HCT116 (cell line): Measurements from ENCODE around the gene CEP112. TPM values are rescaled to one million over a fixed set of nuclear protein-coding genes. Genes with fewer than 3 reads are reported as not detected.
A peak's percentile ranks its signal among the peaks of the same experiment; 100 is the strongest.

Experiments
- ATAC-seq: fragments of 200-7000 bp; cut with Tn5 transposase; 2 replicates; pipeline ENCODE4 v1.9.1; 2020; ENCODE audit warnings: mild to moderate bottlenecking, moderate library complexity
- BruUV-seq: library from RNA; stranded (reverse); fragments of 400-500 nt; replicated peaks from 2 replicates; lab custom pipeline; 2021; lab: Mats Ljungman, UMichigan
- CTCF ChIA-PET: fragments of 300-600 bp; sonication (Branson Sonifier 250); formaldehyde crosslinking; loops from one replicate; lab custom pipeline; 2021; ENCODE audit warnings: antibody characterized with exemption; lab: Charles Lee
- POLR2A ChIA-PET: fragments of 300-600, 350-600 bp; sonication (Branson Sonifier 250); formaldehyde crosslinking; loops from one replicate; lab custom pipeline; 2021; ENCODE audit warnings: antibody characterized with exemption; lab: Charles Lee
- RAD21 ChIA-PET, 2 experiments: fragments of 300-600 bp; sonication (Branson Sonifier 250); formaldehyde crosslinking; loops; one replicate each; lab custom pipeline; 2023; ENCODE audit warnings: low total read pairs in 2 of 2; ENCODE audit not compliant: uncharacterized antibody in 2 of 2, unreplicated experiment in 2 of 2, low non-redundant PET in 1 of 2; lab: Charles Lee
- DNase-seq: peaks from one replicate; pipeline ENCODE4 v3.0.0-alpha.2; 2010; ENCODE audit warnings: low read depth, low spot score
- H2AFZ ChIP-seq: fragments of 200-600 bp; shearing (Covaris generic), sonication (generic); 2 replicates; pipeline ENCODE4 v1.6.1; 2017; ENCODE audit warnings: low read depth, mixed run types, mixed read lengths, antibody characterized with exemption, low read length; ENCODE audit not compliant: poor library complexity, severe bottlenecking
- H3K27ac ChIP-seq: 2 replicates; pipeline ENCODE4 v1.5.1; 2012; ENCODE audit warnings: low read depth, low read length
- H3K27me3 ChIP-seq: fragments of 200-600 bp; sonication (generic); 2 replicates; pipeline ENCODE4 v1.6.1; 2016; ENCODE audit warnings: mixed run types, low read length, mixed read lengths; ENCODE audit not compliant: insufficient read depth
- H3K36me3 ChIP-seq, 2 experiments: fragments of 200-500 bp in 1 of 2; fragments of 200-600 bp in 1 of 2; sonication (Bioruptor generic) in 1 of 2; sonication (generic) in 1 of 2; 2 replicates each; pipeline versions ENCODE4 v1.5.1 to v1.6.1; 2014 to 2016; ENCODE audit warnings: low read length in 2 of 2, inconsistent platforms in 1 of 2, mixed read lengths in 1 of 2, mixed run types in 1 of 2; ENCODE audit not compliant: insufficient read depth in 2 of 2, control insufficient read depth in 1 of 2
- H3K4me1 ChIP-seq, 2 experiments: fragments of 200-600 bp in 1 of 2; sonication (generic) in 1 of 2; 2 replicates each; pipeline versions ENCODE4 v1.5.1 to v1.6.1; 2012 to 2017; ENCODE audit warnings: low read length in 2 of 2, inconsistent platforms in 1 of 2, mild to moderate bottlenecking in 1 of 2, mixed read lengths in 1 of 2, mixed run types in 1 of 2, moderate library complexity in 1 of 2; ENCODE audit not compliant: insufficient read depth in 2 of 2, control insufficient read depth in 1 of 2
- H3K4me2 ChIP-seq: fragments of 200-600 bp; sonication (generic); 2 replicates; pipeline ENCODE4 v1.6.1; 2017; ENCODE audit warnings: mixed run types, low read length, mixed read lengths
- H3K4me3 ChIP-seq, 2 experiments: fragments of 200-600 bp in 1 of 2; sonication (generic) in 1 of 2; replicated peaks in 1 of 2; 2 replicates each; pipeline ENCODE4 v1.5.1; 2011 to 2016; ENCODE audit warnings: low read length in 2 of 2, control low read depth in 1 of 2, low read depth in 1 of 2, mild to moderate bottlenecking in 1 of 2, mixed read lengths in 1 of 2, mixed run types in 1 of 2
- H3K79me2 ChIP-seq: fragments of 200-600 bp; sonication (generic); 2 replicates; pipeline ENCODE4 v1.6.1; 2017; ENCODE audit warnings: mild to moderate bottlenecking, mixed run types, low read length, moderate library complexity, mixed read lengths; ENCODE audit not compliant: insufficient read depth
- H3K9ac ChIP-seq: fragments of 200-600 bp; sonication (generic); 2 replicates; pipeline ENCODE4 v1.6.1; 2016; ENCODE audit warnings: low read length, mixed read lengths
- H3K9me2 ChIP-seq: fragments of 200-600 bp; sonication (generic), shearing (Covaris generic); 2 replicates; pipeline ENCODE4 v1.6.1; 2017; ENCODE audit warnings: mixed run types, mild to moderate bottlenecking, moderate library complexity; ENCODE audit not compliant: insufficient read depth
- H3K9me3 ChIP-seq, 2 experiments: fragments of 200-500 bp in 1 of 2; fragments of 200-600 bp in 1 of 2; sonication (Bioruptor generic) in 1 of 2; sonication (generic) in 1 of 2; 2 replicates each; pipeline ENCODE4 v1.6.1; 2014 to 2017; ENCODE audit warnings: low read length in 2 of 2, mixed read lengths in 2 of 2, inconsistent platforms in 1 of 2, low read depth in 1 of 2, mild to moderate bottlenecking in 1 of 2, mixed run types in 1 of 2, moderate library complexity in 1 of 2; ENCODE audit not compliant: control insufficient read depth in 1 of 2, insufficient read depth in 1 of 2
- H4K20me1 ChIP-seq: fragments of 200-600 bp; sonication (generic), shearing (Covaris generic); 2 replicates; pipeline ENCODE4 v1.6.1; 2017; ENCODE audit warnings: mixed run types, mild to moderate bottlenecking, moderate library complexity; ENCODE audit not compliant: insufficient read depth
- CEBPB ChIP-seq: IDR thresholded peaks from 2 replicates; pipeline ENCODE4 v1.6.1; 2012; ENCODE audit warnings: low read depth
- CTCF ChIP-seq, 3 experiments: fragments of 200-600 bp in 1 of 3; sonication (generic) in 1 of 3; IDR thresholded peaks in 2 of 3; conservative IDR thresholded peaks in 1 of 3; 2 replicates each; pipeline ENCODE4 v1.5.1; 2012 to 2017; ENCODE audit warnings: low read depth in 2 of 3, low read length in 2 of 3, antibody characterized with exemption in 1 of 3, borderline replicate concordance in 1 of 3, control low read depth in 1 of 3, mild to moderate bottlenecking in 1 of 3, mixed read lengths in 1 of 3, mixed run types in 1 of 3, moderate library complexity in 1 of 3; ENCODE audit not compliant: insufficient read depth in 1 of 3
- ELF1 ChIP-seq: IDR thresholded peaks from 2 replicates; pipeline ENCODE4 v1.6.1; 2012; ENCODE audit warnings: low read depth, borderline replicate concordance
- EZH2 ChIP-seq: fragments of 200-600 bp; sonication (generic); IDR thresholded peaks from 2 replicates; pipeline ENCODE4 v1.6.1; 2017; ENCODE audit warnings: antibody characterized with exemption, mixed run types
- EZH2phosphoT487 ChIP-seq: fragments of 200-600 bp; IDR thresholded peaks from 2 replicates; pipeline ENCODE4 v1.6.1; 2018; ENCODE audit warnings: antibody characterized with exemption, borderline replicate concordance
- POLR2A ChIP-seq: IDR thresholded peaks from 2 replicates; pipeline ENCODE4 v1.7.0; 2011; ENCODE audit warnings: borderline replicate concordance; ENCODE audit not compliant: insufficient read depth, insufficient read length; ENCODE audit errors: extremely low read depth
- REST ChIP-seq: IDR thresholded peaks from 2 replicates; pipeline ENCODE4 v1.6.1; 2012; ENCODE audit warnings: low read depth
- SIN3A ChIP-seq: IDR thresholded peaks from 2 replicates; pipeline ENCODE4 v1.6.1; 2012; ENCODE audit warnings: low read depth
- SRF ChIP-seq: IDR thresholded peaks from 2 replicates; pipeline ENCODE4 v1.6.1; 2012; ENCODE audit warnings: low read depth
- ZFX ChIP-seq: fragments of 450-650 bp; IDR thresholded peaks from 2 replicates; pipeline ENCODE4 v1.6.1; 2017
- ZNF274 ChIP-seq: fragments of 200-500 bp; sonication (Bioruptor generic); IDR thresholded peaks from 2 replicates; pipeline ENCODE4 v1.6.1; 2014; ENCODE audit warnings: mild to moderate bottlenecking, low read depth, low read length, inconsistent platforms
- intact Hi-C: fragments of 100-400 bp; cut with micrococcal nuclease; formaldehyde crosslinking; loops from 2 replicates; pipeline ENCODE4 v1.10.0; 2022
- total RNA-seq: library from RNA; stranded (reverse); gene quantifications from one replicate; pipeline ENCODE4 v1.2.1, GENCODE V29; 2021; ENCODE audit not compliant: unreplicated experiment
- TF ChIP-seq, protein P1 (sequence below): IDR thresholded peaks from 2 replicates; pipeline ENCODE4 v1.6.1; 2012
- TF ChIP-seq, protein P2 (sequence below): IDR thresholded peaks from 2 replicates; pipeline ENCODE4 v1.6.1; 2011; ENCODE audit warnings: mild to moderate bottlenecking, low read length, moderate library complexity; ENCODE audit not compliant: insufficient replicate concordance; ENCODE audit errors: extremely low read depth

The CEP112 gene
- total RNA-seq, 1 experiment from 2014 or later = 10.9 TPM

DNA sequence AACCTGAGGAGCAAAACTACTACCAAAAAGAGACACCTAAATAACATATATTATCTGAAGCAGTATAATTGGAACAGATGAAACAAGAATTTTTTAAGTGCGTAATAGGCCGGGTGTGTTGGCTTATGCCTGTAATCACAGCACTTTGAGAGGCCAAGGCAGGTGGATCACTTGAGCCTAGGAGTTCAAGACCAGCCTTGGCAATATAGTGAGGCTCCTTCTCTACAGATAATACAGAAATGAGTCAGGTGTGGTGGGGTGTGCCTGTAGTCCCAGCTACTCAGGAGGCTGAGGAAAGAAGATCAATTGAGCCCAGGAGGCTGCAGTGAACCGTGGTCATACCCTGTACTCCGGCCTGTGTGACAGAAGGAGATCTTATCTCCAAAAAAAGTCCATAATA, 336.3 kb downstream of the CEP112 start:
- H3K4me1 ChIP-seq = peaks cover 12 to 35% of the 10 kb centered on the region in 2 experiments
- H3K4me3 ChIP-seq = peak overlapping the region in 1 of 2 experiments; percentile 19; a peak in 1 of 4 replicates
- H3K9ac ChIP-seq = no peak overlapping the region
- no peaks in the 10 kb centered on the region; a peak in 1 of 4 replicates for H3K36me3 ChIP-seq
- H3K27ac ChIP-seq = no peak overlapping the region
- no peaks in the 10 kb centered on the region for H3K9me3 ChIP-seq
- TF ChIP-seq SIN3A (0 out of 2 replicates have a peak, but pooled peaks have one; percentile 13), ZFX (no peak)
- DNase-seq = no peak
- H3K27me3 ChIP-seq = no peaks in the 10 kb centered on the region
- peak; percentile 61 for ATAC-seq
- ChIA-PET POLR2A (no interaction called here), RAD21 (no interaction called here), CTCF (no interaction called here)
- H4K20me1 ChIP-seq = no peaks in the 10 kb centered on the region
- peak overlapping the region; percentile 28 for H2AFZ ChIP-seq
- intact Hi-C loops = no loop called here
- no peaks in the 10 kb centered on the region for H3K9me2 ChIP-seq
- peak overlapping the region; percentile 63 for H3K4me2 ChIP-seq
- no peaks in the 10 kb centered on the region for H3K79me2 ChIP-seq
- BruUV-seq = no TSS peak

GRCh38 chr17:65855245-65855644, 336.7 kb downstream of the CEP112 start:
- H3K9ac ChIP-seq = no peak overlapping the region
- no peaks in the 10 kb centered on the region for H3K79me2 ChIP-seq
- H3K4me1 ChIP-seq = peaks cover 12 to 35% of the 10 kb centered on the region in 2 experiments
- CTCF ChIA-PET = no interaction called here
- H3K9me2 ChIP-seq = no peaks in the 10 kb centered on the region
- H3K4me2 ChIP-seq = peak overlapping the region; percentile 63
- H3K4me3 ChIP-seq = peak overlapping the region in 1 of 2 experiments; percentile 19; a peak in 1 of 4 replicates
- H3K9me3 ChIP-seq = no peaks in the 10 kb centered on the region
- H3K27me3 ChIP-seq = no peaks in the 10 kb centered on the region
- H2AFZ ChIP-seq = peak overlapping the region; percentile 28
- H4K20me1 ChIP-seq = no peaks in the 10 kb centered on the region
- no peak overlapping the region for H3K27ac ChIP-seq
- ATAC-seq (peak; percentile 92), DNase-seq (peak; percentile 66)
- no peaks in the 10 kb centered on the region; a peak in 1 of 4 replicates for H3K36me3 ChIP-seq
- RAD21 ChIA-PET = no interaction called here
- intact Hi-C loops = no loop called here
- BruUV-seq = no TSS peak
- POLR2A ChIA-PET = no interaction called here
- TF ChIP-seq REST = no peak
- peak; percentile 45; the same call in 1 of the 2 replicates for TF ChIP-seq ELF1
- TF ChIP-seq, protein P1, sequence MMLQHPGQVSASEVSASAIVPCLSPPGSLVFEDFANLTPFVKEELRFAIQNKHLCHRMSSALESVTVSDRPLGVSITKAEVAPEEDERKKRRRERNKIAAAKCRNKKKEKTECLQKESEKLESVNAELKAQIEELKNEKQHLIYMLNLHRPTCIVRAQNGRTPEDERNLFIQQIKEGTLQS = no peak
- no peak for TF ChIP-seq EZH2
- TF ChIP-seq CTCF (IDR thresholded peaks at IDR 0.05 in 2 of 3, conservative IDR thresholded peaks at IDR 0.05 in 1 of 3; ENCODE audit: borderline replicate concordance in 1 of 3, insufficient read depth in 1 of 3, low read depth in 2 of 3, low read length in 2 of 3) = no peak
- TF ChIP-seq EZH2phosphoT487 = no peak
- no peak for TF ChIP-seq POLR2A
- peak; percentile 83 for TF ChIP-seq CEBPB
- TF ChIP-seq, protein P2, sequence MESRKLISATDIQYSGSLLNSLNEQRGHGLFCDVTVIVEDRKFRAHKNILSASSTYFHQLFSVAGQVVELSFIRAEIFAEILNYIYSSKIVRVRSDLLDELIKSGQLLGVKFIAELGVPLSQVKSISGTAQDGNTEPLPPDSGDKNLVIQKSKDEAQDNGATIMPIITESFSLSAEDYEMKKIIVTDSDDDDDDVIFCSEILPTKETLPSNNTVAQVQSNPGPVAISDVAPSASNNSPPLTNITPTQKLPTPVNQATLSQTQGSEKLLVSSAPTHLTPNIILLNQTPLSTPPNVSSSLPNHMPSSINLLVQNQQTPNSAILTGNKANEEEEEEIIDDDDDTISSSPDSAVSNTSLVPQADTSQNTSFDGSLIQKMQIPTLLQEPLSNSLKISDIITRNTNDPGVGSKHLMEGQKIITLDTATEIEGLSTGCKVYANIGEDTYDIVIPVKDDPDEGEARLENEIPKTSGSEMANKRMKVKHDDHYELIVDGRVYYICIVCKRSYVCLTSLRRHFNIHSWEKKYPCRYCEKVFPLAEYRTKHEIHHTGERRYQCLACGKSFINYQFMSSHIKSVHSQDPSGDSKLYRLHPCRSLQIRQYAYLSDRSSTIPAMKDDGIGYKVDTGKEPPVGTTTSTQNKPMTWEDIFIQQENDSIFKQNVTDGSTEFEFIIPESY = no peak
- no peak for TF ChIP-seq SRF
- TF ChIP-seq ZNF274 = no peak
